SU-DHL-6 (cell line): Measurements from ENCODE around the gene CASQ2.

Source experiments
- CTCF ChIP-seq: fragments of 200-600 bp; sonication (generic); IDR thresholded peaks from one replicate; pipeline ENCODE4 v1.5.1; 2017; ENCODE audit warnings: antibody characterized with exemption, mild to moderate bottlenecking, low read length, moderate library complexity; ENCODE audit not compliant: insufficient read depth, poor library complexity, severe bottlenecking
- EZH2phosphoT487 ChIP-seq: fragments of 200-600 bp; sonication (generic), shearing (Covaris generic); conservative IDR thresholded peaks from 2 replicates; pipeline ENCODE4 v1.6.1; 2018; ENCODE audit warnings: mild to moderate bottlenecking, antibody characterized with exemption, low read length, moderate library complexity, mixed read lengths

- TF ChIP-seq CTCF (no peak), EZH2phosphoT487 (no peak)
Observed at GRCh38 chr1:115727706-115728249, 40.7 kb downstream of the CASQ2 start.
